Measurements from ENCODE around the gene PLEK.
"Not testable (repeated sequence)": the region's sequence is repeated elsewhere in the genome, so short reads cannot be mapped to it uniquely, and the experiment has no call there.

Gene PLEK

DNA sequence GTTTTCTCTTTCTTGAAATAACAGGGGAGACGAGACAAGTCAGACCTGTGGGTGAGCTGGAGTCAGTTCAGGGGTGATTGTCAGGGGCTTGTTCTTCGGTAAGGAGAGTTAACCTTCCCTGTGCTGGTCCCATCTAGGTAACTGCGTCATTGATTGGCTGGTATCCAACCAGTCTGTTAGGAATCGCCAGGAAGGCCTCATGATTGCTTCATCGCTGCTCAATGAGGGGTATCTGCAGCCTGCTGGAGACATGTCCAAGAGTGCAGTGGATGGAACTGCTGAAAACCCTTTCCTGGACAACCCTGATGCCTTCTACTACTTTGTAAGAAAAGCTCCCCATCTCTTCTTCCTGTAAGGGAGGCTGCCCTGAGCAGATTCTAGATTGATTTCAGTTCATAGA, 21.3 kb downstream of the PLEK start:
- no peak for DNase-seq

DNA sequence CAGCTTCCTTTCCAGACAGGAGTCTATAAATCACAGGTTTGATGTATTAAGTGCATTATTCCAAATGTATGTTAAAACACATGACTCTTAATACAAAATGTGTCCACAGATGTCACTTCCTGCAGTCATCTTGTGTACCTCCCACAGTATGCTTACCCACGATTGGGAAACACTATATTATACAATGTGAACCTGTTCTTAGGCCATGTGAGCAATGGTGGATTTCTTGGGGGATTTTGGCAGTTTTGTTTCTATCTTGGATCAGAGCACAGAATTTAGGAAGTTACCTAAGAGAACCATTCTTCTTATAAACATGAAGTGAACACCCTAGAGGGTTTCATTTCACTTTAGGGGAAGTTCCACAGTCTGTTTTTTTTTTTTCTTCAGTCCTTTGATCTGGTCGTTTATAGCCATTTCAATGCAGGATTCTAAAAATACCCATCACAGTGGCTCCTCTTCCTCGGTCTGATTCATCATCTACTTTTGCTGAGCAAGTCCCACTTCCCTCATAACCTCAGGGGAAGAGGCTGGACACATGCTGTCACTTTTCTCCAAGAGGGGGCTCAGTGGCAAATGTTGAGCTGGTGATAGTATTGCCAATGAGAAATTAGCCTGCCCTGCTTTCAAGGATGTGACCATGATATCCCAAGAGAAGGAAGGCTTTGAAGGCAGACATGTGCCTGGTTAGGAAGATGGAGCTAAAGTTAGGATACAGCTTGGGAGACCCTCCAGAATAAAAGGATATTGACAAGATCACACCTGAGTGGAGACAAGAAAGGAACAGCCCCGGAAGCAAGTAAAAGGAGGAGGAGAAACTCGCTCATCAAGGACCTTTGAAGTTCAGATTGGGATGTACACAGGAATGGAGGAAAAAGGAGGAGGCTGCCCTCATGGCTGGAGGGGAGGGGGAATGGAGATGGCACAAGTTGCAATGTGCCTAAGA, 22.6 kb downstream of the PLEK start:
- no peak for DNase-seq

- no peak for DNase-seq
Measured at GRCh38 chr2:68388358-68388757, 23.3 kb downstream of the PLEK start.

DNA sequence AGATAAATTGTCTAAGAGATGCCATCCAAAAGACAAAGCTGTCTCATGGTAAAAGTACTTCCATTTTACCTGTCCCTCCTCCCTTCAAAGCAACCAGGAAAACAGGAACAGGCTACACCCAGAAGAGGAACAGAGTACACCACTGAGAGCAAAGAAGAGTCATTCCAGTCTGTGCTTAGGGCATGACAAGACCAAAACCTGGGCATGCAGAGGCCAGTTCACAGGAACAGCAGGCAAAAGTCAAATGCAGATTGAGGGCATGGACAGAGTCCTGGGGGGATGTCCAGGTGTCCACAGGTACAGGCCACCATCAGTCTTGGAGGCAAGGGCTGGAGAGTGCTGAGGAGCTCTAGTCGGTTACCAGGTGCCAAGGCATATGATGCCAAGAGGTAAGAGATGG, 23.7 kb downstream of the PLEK start:
- no peak for DNase-seq

DNA sequence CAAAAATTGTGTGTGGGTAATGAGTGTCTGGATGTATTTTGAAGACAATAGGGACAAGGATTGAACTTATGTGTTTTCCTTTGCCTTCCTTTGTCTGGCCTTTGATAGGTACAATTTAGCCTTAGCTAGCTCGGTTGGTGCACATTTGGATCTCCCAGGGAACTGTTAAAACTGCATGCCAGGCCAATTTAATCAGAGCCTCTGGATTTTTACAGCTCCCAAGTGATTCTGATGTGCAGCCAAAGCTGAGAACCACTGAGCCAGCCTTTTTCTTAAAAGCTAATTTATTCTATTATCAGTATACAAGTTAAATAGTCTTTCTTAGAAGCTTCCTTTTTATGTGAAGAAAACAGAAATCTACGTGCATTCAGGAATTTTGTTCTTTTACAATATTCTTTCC, 25.0 kb downstream of the PLEK start:
- DNase-seq: no peak

DNA sequence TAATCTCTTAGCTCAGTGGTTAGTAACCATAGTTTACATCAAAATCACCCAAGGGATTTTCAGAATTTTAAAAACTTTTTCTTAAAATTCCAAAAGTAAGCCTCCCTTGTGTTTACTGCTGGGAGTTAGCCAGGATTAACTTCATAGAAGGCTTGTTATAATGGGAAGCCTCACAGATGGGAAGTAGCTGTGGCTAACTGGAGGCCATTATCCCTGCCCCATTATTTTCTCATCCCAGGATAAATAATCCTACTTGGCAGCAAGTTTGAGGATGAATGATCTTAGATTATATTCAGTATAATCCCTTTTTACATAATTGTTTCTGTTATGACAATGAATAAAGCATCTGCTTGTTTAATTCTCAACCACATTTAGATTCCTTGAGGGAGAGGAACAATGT, 25.5 kb downstream of the PLEK start:
- no peak for DNase-seq

- no peak for DNase-seq
Measured at GRCh38 chr2:68391099-68391498, 26.0 kb downstream of the PLEK start.

- no peak for DNase-seq
Measured at GRCh38 chr2:68391869-68392268, 26.8 kb downstream of the PLEK start.

DNA sequence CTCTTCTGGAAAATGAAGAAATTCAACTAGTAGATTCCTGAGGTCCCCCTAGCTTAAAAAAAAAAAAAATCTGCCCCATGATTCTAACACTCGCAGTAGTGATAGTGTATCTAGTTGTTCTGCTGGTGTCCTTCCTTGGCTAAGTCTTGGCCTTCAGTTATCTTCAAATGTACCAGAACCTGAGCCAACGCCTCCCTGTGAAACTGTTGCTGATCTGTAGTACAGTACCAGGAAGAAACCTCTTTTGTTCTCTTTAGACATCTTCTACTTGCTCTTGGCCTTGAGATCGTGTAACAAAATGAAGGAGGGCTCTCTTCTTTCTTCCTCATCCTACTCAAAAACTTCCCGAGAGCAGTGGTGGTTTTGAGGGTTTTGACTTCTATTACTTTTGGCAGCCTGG, 31.0 kb downstream of the PLEK start:
- DNase-seq: no peak

- DNase-seq: not testable (repeated sequence)
Measured at GRCh38 chr2:68397704-68398263, 32.7 kb downstream of the PLEK start.

- DNase-seq: no peak
Measured at GRCh38 chr2:68403199-68403644, 38.1 kb downstream of the PLEK start.

DNA sequence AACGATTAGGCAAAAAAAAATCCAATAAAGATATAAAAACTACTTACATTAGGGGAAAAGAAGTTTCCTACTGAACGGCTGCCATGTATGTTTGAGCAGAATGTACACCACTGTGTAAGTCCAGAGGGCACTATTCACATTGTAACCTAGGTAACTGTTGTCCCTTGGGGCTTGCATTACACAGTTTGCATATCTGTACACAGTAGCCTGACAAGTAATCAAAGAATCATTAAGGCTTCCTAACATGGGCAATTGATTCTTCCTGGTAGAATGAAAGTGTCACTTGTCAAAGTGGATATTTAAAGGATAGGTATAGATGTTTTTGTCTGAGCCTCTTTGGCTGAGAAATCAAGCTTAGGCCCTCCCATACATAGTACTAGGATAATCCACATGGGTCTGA, 39.1 kb downstream of the PLEK start:
- no peak for DNase-seq

- DNase-seq: no peak
Measured at GRCh38 chr2:68404893-68405799, 40.1 kb downstream of the PLEK start.

DNA sequence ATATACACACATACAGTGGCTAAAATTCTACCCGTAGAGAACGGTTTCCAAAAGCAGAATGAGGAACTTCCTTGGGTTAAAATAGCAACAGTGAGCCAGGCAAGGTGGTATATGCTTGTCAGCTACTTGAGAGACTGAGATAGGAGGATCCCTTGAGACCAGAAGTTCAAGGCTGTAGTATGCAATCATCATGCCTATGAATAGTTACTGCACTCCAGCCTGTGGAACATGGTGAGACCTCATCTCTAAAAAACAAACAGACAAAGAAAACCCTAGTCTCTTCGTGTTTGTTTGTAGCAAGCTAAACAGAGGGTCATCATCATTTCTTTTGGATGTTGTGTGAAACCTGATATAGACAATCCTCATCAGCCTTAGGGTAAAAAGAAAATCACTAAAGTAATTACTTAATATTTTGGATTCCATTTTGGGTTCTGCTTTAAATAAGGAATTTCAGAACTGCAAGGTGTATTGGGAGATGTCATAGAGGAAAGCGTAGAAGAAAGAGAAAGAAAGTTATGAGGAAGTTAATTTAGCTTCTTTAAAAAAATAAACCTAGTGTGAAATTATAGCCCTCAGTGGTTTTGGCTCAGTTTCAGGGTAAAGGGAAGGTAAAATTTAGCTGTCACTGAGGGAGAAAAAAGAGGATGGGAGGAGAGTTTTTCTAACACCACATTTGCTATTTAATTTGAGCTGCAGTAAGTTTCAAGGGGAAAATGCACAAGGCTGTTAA, 46.5 kb downstream of the PLEK start:
- DNase-seq: no peak

DNA sequence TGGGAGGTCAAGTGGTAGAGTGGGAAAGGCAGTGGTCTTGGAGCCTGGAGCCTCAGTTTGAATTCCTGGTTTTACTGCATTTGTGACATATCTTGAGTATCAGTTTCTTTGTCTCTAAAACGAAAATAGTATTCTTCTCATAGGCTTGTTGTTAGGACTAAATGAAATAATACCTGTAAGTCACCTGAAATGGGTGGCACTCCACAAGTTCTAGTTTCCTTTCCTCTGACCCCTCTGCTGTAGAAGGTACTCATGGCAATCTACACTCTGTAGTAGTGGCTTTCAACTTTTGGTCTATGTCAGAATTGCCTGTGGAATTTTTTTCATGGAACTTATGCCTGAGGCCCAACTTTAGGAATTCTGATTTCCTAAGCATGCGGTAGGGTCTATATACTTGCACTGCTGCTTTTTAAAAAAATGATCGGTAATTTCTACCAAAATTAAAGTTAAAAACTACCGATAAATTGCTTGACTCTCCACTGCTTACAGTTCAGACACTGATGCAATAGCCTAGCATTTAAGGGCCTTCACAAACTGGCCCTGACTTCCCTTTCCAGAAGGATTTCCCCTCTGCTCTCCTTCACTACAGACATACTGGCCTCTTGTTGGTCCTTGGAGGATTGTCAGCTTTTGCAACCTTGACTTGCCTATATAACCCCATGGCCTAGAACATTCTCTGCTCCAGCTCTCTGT, 47.2 kb downstream of the PLEK start:
- no peak for DNase-seq

DNA sequence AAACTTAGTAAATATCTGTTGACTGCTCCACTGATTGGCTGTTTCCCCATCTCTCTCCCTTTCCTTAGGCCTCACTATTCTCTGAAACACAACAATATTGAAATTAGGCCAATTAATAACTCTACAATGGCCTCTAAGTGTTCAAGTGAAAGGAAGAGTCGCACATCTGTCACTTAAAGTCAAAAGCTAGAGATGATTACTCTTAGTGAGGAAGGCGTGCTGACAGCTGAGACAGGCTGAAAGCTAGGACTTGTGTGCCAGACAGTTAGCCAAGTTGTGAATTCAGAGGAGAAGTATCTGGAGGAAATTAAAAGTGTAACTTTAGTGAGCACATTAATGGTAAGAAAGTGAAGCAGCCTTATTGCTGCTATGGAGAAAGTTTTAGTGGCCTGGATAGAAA, 48.4 kb downstream of the PLEK start:
- DNase-seq: no peak

DNA sequence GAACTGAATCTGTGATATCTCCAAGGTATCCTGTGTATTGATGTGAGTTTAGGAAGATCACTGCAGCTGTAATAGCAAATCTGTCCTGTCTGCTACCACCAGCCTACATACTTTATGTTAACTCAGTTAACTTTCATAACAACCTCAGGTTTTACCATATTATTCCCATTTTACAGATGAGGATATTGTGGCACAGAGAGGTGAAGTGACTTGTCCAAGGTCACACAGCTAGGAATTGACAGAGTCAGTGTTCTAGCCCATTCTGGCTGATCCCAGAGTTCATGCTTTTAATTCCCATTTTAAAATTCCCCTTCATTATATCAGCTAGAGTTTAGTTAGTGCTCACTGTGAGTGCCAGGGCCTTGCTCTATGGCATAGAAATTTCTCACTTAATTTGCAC, 49.4 kb downstream of the PLEK start:
- DNase-seq: no peak

- no peak for DNase-seq
Measured at GRCh38 chr2:68414876-68415275, 49.8 kb downstream of the PLEK start.

DNA sequence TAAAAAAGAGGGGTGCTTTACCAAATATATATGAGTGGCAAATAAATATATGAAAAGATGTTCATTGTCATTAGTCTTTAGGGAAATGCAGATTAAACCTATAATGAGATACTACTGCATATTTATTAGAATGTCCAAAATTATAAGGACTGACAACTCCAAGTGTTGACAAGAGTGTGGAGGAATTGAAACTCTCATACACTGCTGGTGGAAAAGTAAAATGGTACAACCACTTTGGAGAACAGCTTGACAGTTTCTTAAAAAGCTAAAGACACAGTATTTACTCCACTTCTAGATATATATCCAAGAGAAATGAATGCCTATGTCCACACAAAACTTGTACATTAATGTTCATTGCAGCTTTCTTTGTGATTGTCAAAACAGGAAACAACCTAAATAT, 50.4 kb downstream of the PLEK start:
- DNase-seq: no peak

GRCh38 chr2:68416081-68416675, 51.1 kb downstream of the PLEK start:
- no peak for DNase-seq

- no peak for DNase-seq
Measured at GRCh38 chr2:68417926-68418325, 52.8 kb downstream of the PLEK start.

DNA sequence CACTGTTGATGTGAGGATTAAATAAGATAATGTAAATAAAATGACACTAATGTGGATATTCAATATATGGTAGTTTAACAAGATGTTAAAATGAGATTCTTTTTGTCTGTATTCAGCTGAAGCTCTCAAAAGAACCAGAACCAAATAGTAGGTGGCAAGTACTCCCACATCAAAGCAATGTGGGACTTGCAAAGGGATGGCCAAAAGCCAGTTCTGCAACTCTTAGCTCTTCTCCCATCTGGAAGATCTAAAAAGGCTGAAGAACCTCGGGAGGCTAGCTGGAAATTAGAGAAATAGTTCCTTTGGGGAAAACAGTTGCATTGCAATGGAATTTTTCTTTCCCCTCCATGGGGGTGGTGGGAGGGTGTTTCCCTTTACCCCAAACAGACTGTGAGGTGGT, 53.3 kb downstream of the PLEK start:
- DNase-seq: no peak

Data from activated naive CD4-positive, alpha-beta T cell (primary cell).